Measurements from ENCODE around the gene PLVAP. TPM values are rescaled to one million over a fixed set of nuclear protein-coding genes. Genes with fewer than 3 reads are reported as not detected.

PLVAP gene
- total RNA-seq, 4 donors from 2014 or later: 11.7 to 96.5 (median 50.2) TPM

GRCh38 chr19:17335575-17335974 lies 41.6 kb downstream of the PLVAP start:
- intact Hi-C loops (cut with DNase I; ENCODE audit: low total_unique reads): no loop called here
- no peak overlapping the region for H3K4me3 ChIP-seq (ENCODE audit: low read depth, poor library complexity, severe bottlenecking)
- WGBS, 2 donors: 60 to 63% methylated on average over 10 of the region's 10 CpGs
- TF ChIP-seq POLR2A (IDR thresholded peaks at IDR 0.05) (no peak), CTCF (IDR thresholded peaks at IDR 0.05) (no peak)
- DNase-seq (ENCODE audit: low spot score in 2 of 2): no peak

- TF ChIP-seq CTCF (IDR thresholded peaks at IDR 0.05): no peak
- TF ChIP-seq POLR2A (IDR thresholded peaks at IDR 0.05): no peak
- 2 to 3% methylated on average over 51 to 53 of the region's 86 CpGs for WGBS, 2 donors
- peak; percentile 94 to 98 for DNase-seq (ENCODE audit: low spot score in 2 of 2)
- intact Hi-C loops (cut with DNase I; ENCODE audit: low total_unique reads): no loop called here
- H3K4me3 ChIP-seq (ENCODE audit: low read depth, poor library complexity, severe bottlenecking): peak within 1 kb of the TSS; percentile 70
These were observed 42.4 kb downstream of the PLVAP start, which contains the start of gene ANO8 for GRCh38 chr19:17334414-17335409. TSS of gene ANO8 (minus strand) at chr19:17334855. CDS start at chr19:17334670, 185 bp downstream.

- TF ChIP-seq POLR2A (IDR thresholded peaks at IDR 0.05): no peak
- TF ChIP-seq CTCF (IDR thresholded peaks at IDR 0.05): no peak
- no peak for DNase-seq (ENCODE audit: low spot score in 2 of 2)
- intact Hi-C loops (cut with DNase I; ENCODE audit: low total_unique reads): no loop called here
- 21 to 41% methylated on average over 36 to 41 of the region's 52 CpGs for WGBS, 2 donors
- peak overlapping the region; percentile 70 for H3K4me3 ChIP-seq (ENCODE audit: low read depth, poor library complexity, severe bottlenecking)
These were observed 43.3 kb downstream of the PLVAP start for GRCh38 chr19:17333611-17334413.

- TF ChIP-seq POLR2A (IDR thresholded peaks at IDR 0.05) (no peak), CTCF (IDR thresholded peaks at IDR 0.05) (no peak)
- no peak for DNase-seq (ENCODE audit: low spot score in 2 of 2)
- intact Hi-C loops (cut with DNase I; ENCODE audit: low total_unique reads): no loop called here
- 93 to 94% methylated on average over 41 to 45 of the region's 45 CpGs for WGBS, 2 donors
- no peak overlapping the region for H3K4me3 ChIP-seq (ENCODE audit: low read depth, poor library complexity, severe bottlenecking)
These were observed 44.2 kb downstream of the PLVAP start for GRCh38 chr19:17332677-17333581.

- TF ChIP-seq CTCF (IDR thresholded peaks at IDR 0.05) (no peak), POLR2A (IDR thresholded peaks at IDR 0.05) (no peak)
- no peak overlapping the region for H3K4me3 ChIP-seq (ENCODE audit: low read depth, poor library complexity, severe bottlenecking)
- intact Hi-C loops (cut with DNase I; ENCODE audit: low total_unique reads): no loop called here
- 89 to 91% methylated on average over 8 of the region's 8 CpGs for WGBS, 2 donors
- no peak for DNase-seq (ENCODE audit: low spot score in 2 of 2)
These were observed 44.8 kb downstream of the PLVAP start for GRCh38 chr19:17332360-17332676.

Measured in lower leg skin (tissue), 4 donors.